Cardiac muscle cell (in vitro differentiated cells and primary cell): ENCODE measurements around the gene FBXW8. TPM values are rescaled to one million over a fixed set of nuclear protein-coding genes. Genes with fewer than 3 reads are reported as not detected.
A peak's percentile ranks its signal among the peaks of the same experiment; 100 is the strongest.

Source experiments
- DNase-seq, 2 donors: peaks; one replicate each; pipeline versions ENCODE4 v3.0.0 to v3.0.0-alpha.2; 2010 to 2017; ENCODE audit warnings: low read depth in 1 of 2, low spot score in 1 of 2
- H3K27ac ChIP-seq: fragments of 200-600 bp; sonication (generic); 2 replicates; pipeline ENCODE4 v1.5.1; 2016
- H3K27me3 ChIP-seq: fragments of 200-600 bp; sonication (generic); 2 replicates; pipeline ENCODE4 v1.6.0; 2016; ENCODE audit warnings: control low read depth
- H3K36me3 ChIP-seq: fragments of 200-600 bp; sonication (generic); 2 replicates; pipeline ENCODE4 v1.5.1; 2016; ENCODE audit warnings: control low read depth
- H3K4me1 ChIP-seq: fragments of 200-600 bp; sonication (generic); 2 replicates; pipeline ENCODE4 v1.8.1; 2017; ENCODE audit warnings: low read depth, mild to moderate bottlenecking, mixed run types
- H3K4me3 ChIP-seq: fragments of 200-600 bp; sonication (generic); 2 replicates; pipeline ENCODE4 v1.5.1; 2016; ENCODE audit warnings: mild to moderate bottlenecking
- H3K9me3 ChIP-seq: fragments of 200-600 bp; sonication (generic); 2 replicates; pipeline ENCODE4 v1.5.1; 2017; ENCODE audit warnings: low read depth, mild to moderate bottlenecking, control low read depth
- polyA plus RNA-seq: library from polyadenylated mRNA; unstranded; fragments of >200 nt; fragmentation: Nextera tagmentation; extraction: Ambion mirVana; gene quantifications from 2 replicates; pipeline ENCODE4 v1.2.1, GENCODE V29; 2016
- total RNA-seq: library from RNA; depleted of rRNA; stranded (reverse); fragments of >200 nt; gene quantifications from 2 replicates; pipeline ENCODE4 v1.2.3, GENCODE V29; 2016
- TF ChIP-seq, protein P1 (sequence below): IDR thresholded peaks from 2 replicates; pipeline ENCODE4 v1.5.1; 2012; ENCODE audit warnings: low read depth, mild to moderate bottlenecking, low read length

FBXW8 gene
- total and polyA plus RNA-seq, 2 experiments from 2014 or later, result 15.3 to 25.7 TPM

DNA sequence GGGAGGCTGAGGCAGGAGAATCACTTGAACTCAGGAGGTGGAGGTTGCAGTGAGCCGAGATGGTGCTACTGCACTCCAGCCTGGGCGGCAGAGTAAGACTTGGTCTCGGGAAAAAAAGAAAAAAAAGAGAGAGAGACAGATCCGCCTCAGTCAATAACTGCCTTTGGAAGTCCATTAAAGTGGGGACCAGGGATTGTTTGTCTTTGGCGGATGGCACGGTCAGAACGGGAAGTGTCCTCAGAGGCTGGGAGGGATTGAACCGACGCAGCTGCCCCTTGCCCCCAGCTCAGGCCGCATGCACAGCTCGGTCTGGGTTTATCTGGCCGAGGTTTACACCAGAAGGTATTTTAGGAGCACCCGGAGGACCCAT, 134.0 kb downstream of the FBXW8 start:
- H3K9me3 ChIP-seq, result no peaks in the 10 kb centered on the region
- H3K36me3 ChIP-seq, result no peaks in the 10 kb centered on the region
- TF ChIP-seq, protein P1, sequence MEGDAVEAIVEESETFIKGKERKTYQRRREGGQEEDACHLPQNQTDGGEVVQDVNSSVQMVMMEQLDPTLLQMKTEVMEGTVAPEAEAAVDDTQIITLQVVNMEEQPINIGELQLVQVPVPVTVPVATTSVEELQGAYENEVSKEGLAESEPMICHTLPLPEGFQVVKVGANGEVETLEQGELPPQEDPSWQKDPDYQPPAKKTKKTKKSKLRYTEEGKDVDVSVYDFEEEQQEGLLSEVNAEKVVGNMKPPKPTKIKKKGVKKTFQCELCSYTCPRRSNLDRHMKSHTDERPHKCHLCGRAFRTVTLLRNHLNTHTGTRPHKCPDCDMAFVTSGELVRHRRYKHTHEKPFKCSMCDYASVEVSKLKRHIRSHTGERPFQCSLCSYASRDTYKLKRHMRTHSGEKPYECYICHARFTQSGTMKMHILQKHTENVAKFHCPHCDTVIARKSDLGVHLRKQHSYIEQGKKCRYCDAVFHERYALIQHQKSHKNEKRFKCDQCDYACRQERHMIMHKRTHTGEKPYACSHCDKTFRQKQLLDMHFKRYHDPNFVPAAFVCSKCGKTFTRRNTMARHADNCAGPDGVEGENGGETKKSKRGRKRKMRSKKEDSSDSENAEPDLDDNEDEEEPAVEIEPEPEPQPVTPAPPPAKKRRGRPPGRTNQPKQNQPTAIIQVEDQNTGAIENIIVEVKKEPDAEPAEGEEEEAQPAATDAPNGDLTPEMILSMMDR, result no peak
- no peak overlapping the region for H3K4me3 ChIP-seq
- H3K27ac ChIP-seq, result peak overlapping the region; percentile 90
- no peaks in the 10 kb centered on the region for H3K27me3 ChIP-seq
- peaks cover 51% of the 10 kb centered on the region for H3K4me1 ChIP-seq
- DNase-seq, result no peak

DNA sequence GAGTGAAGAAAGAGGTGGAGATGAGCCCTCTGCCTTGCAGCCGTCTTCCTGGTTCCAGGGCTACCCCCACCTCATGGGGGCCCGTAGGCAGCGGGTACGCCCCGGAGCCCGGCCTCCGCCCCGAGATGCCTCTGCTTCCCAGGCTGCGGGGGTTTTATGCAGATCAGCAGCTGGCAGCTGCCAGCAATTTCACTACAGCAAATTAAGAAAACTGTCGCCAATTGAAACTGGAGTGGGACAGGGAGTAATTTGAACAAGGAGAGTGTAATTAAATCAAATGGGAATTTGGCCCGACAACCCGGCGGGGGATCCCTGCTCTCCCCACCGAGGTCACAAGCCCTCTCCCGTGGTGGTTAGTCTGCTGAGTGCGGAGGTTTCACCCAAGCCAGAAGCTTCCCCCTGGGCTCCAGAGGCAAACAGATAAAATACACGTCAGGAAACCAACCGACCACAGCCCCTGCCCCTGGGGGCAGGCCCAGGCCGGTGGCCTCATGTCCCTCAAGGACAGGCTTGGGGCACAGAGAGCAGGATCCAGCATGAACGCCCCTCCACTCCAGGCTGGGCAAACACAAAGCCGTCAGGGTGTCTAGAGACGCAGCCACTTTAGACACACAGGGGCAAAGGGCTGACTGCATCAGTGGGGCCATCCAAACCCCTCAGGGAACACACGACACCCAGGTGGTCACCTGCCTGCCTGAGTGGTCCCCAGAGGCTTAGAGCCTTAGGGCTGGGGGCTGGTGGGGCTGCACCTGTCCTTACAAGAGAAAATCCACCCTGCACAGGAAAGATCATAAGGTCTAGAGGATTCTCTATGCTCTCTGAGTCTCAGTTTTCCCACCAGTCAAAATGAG, 134.6 kb downstream of the FBXW8 start:
- no peaks in the 10 kb centered on the region for H3K27me3 ChIP-seq
- peaks cover 56% of the 10 kb centered on the region for H3K4me1 ChIP-seq
- peak overlapping the region; percentile 90 for H3K27ac ChIP-seq
- no peaks in the 10 kb centered on the region for H3K36me3 ChIP-seq
- no peak overlapping the region for H3K4me3 ChIP-seq
- no peak for DNase-seq
- TF ChIP-seq, protein P1, result no peak
- H3K9me3 ChIP-seq, result no peaks in the 10 kb centered on the region

DNA sequence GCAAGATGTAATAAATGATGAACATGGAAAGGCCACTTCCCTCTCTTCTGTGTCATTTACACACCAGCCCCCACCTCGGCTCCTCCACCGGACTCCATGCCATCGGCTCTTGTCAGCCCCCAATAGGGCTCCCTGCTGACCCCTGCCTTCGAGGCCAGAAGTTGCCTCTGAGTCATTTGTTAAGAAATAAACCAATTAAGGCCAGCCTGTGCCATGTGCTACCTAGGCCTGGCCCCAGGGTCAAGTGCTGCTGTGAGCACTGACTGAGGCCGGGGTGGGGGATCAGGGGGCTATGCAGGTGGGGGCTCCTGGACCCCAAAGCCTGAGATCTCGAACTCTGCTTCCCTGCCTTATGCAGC, 135.2 kb downstream of the FBXW8 start:
- Histone ChIP-seq H3K4me1 (peaks cover 58% of the 10 kb centered on the region), H3K4me3 (no peak overlapping the region), H3K9me3 (no peaks in the 10 kb centered on the region), H3K27me3 (no peaks in the 10 kb centered on the region), H3K27ac (peak overlapping the region; percentile 90), H3K36me3 (no peaks in the 10 kb centered on the region)
- DNase-seq, result no peak
- TF ChIP-seq, protein P1, result no peak

DNA sequence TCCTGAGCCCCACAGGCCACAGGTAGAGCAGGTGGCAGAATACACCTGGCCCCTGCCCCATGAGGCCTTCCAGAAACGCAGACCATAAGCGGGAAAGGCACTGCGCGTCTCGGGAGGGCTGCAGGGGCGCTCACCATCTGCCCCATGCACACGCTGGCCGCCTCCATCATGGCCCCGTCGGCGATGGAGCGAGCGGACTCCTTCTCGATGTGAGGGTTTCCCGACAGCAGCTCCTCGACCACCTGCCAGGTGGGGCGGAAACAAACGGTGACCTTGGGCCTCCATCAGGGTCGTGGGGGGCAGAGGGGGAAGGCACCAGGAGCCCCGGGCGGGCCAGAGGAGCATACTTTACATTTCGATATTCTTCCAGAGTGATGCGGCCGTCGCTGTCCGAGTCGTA, 135.7 kb downstream of the FBXW8 start:
- Histone ChIP-seq H3K4me1 (peaks cover 63% of the 10 kb centered on the region), H3K27ac (peak overlapping the region; percentile 90), H3K36me3 (no peaks in the 10 kb centered on the region), H3K4me3 (no peak overlapping the region), H3K9me3 (no peaks in the 10 kb centered on the region), H3K27me3 (no peaks in the 10 kb centered on the region)
- TF ChIP-seq, protein P1, result no peak
- no peak for DNase-seq

DNA sequence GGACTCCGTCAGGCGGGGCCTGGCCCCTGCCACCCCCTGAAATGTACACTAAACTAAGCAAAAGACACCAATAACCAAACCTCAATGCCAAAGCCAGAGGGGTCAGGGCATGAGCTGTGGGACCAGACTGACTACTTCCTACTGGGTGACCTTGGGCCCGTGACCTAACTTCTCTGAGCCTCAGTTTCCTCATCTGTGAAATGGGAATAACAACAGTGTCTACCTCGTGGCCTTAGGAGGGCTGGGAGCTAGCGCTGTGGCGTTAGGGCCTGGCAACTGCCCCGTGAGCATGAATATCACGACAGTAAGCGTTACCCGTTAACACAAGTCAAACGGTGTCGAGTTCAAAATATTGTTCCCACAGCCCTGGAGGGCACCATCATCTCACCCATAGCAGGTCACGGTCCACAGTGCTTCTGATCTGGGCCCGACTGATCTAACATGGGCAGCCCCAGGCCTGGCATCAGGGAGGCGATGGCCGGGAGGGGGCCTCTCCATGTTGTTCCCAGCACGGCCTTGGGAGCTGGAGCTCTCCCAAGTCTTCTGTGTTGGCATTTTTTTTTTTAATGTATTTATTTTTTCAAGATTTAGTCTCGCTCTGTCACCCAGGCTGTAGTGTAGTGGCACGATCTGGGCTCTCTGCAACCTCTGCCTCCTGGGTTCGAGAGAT, 136.2 kb downstream of the FBXW8 start:
- Histone ChIP-seq H3K27me3 (no peaks in the 10 kb centered on the region), H3K9me3 (no peaks in the 10 kb centered on the region), H3K27ac (peak overlapping the region; percentile 90), H3K4me1 (peaks cover 64% of the 10 kb centered on the region), H3K4me3 (no peak overlapping the region), H3K36me3 (no peaks in the 10 kb centered on the region)
- no peak for DNase-seq
- TF ChIP-seq, protein P1, result no peak
